ENCODE measurements around the gene KIF26B. TPM values are rescaled to one million over a fixed set of nuclear protein-coding genes. Genes with fewer than 3 reads are reported as not detected.
"Not testable (repeated sequence)": the region's sequence is repeated elsewhere in the genome, so short reads cannot be mapped to it uniquely, and the experiment has no call there.

KIF26B gene
- total RNA-seq, 1 donor from 2014 or later: 0.45 TPM

DNA sequence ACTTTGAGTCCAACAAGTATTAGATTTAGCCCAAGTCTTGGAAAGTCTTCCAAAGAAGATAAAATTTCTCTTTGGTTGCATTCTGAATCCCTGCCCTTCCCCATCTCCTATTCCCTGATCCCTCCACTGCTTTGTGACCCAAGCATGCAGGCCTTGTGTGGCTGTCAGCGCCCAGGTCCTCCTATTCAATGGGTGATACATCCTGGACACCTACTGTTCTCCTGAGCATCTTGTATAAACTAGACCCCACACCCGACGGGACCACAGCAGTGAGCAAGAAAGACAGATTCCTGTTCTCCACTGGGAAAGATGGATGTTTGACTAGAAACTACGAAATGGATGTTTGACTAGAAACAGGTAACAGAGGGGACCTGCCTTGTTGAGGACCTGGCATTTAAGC, 136.6 kb downstream of the KIF26B start:
- intact Hi-C loops (cut with DNase I): no loop called here
- ATAC-seq: no peak
- DNase-seq (ENCODE audit: low spot score): no peak

DNA sequence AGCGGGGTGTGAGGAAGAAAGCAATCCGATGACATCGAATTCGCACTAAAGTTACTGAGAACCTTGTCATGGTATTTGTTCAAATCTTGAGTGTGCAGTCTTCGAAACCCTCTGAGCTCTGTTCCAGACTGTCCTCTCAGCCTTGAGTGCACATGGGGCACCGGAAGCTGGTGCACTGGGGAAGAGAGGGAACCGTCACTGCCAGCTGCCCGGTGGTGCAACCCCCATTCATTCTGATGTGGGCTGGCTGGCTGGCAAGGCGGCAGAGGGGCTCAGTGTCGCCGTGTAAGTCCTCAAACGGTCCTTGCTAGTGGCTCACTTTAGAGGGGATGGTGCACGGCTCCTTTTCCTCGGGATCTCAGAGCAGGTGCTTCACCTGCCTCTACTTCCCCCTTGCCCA, 137.4 kb downstream of the KIF26B start:
- ATAC-seq (no peak), DNase-seq (ENCODE audit: low spot score) (no peak)
- intact Hi-C loops (cut with DNase I): no loop called here

DNA sequence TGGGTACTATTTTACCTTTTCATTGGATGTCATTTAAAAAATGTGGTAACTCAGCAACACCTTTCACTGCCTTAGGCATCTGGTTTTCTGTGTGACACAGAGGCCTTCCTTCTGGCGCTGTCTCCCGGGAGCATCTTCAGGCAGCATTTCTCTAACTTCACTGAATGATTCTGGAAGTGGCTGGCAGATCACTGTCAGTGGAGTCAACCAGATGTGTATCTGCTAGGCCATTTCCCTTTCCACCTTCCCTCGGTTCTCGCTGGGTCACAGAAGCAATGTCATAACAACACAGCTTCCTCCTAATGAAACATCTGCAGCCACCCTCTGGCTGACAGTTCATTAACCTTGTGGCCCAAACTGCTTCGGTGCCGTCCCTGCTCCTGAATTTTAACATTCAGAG, 137.8 kb downstream of the KIF26B start:
- intact Hi-C loops (cut with DNase I): no loop called here
- DNase-seq (ENCODE audit: low spot score) (no peak), ATAC-seq (no peak)

DNA sequence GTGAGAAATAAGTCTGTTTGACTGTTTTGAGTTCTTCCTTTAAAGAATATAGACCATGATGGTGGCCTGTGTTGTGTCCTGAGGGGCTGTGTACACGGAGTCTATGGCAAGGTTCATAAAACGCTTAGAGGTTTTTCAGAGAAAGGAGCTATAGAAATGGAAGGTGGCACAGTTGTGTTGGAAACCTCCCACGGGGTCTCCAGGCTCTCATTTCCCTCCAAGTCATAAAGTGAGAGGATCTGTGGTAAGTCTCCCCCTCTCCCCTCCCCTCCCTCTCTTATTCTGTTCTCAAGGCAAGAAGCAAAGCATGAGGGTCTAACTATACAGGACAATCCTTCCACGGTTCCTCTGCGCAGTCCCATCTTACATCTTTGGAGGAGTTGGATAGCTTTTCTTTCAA, 139.2 kb downstream of the KIF26B start:
- intact Hi-C loops (cut with DNase I): no loop called here
- DNase-seq (ENCODE audit: low spot score) (no peak), ATAC-seq (no peak)

DNA sequence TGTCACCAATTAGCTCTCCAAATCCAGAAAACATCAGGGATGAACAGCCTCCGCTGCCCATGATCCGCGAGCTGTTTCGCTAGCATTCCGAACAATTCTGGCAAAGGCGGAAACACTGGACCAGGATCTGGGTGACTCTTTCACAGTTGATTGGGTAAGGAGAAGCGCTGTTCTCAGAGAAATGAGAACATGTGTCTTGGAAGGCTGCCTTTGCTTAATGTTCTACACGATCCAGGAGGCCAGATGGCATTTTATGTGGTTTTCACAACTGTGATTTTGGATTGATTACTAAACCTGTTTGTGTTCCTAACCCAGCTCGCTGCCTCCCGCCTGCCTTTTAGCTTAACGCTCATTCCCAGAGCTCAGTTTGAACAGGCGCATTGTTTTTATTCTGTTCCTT, 144.0 kb downstream of the KIF26B start:
- intact Hi-C loops (cut with DNase I): loop anchor here (2.0 kb wide), 1 partner anchor 64 kb away; no protein-coding TSS in a partner anchor
- no peak for DNase-seq (ENCODE audit: low spot score)
- ATAC-seq: peak; percentile 73

DNA sequence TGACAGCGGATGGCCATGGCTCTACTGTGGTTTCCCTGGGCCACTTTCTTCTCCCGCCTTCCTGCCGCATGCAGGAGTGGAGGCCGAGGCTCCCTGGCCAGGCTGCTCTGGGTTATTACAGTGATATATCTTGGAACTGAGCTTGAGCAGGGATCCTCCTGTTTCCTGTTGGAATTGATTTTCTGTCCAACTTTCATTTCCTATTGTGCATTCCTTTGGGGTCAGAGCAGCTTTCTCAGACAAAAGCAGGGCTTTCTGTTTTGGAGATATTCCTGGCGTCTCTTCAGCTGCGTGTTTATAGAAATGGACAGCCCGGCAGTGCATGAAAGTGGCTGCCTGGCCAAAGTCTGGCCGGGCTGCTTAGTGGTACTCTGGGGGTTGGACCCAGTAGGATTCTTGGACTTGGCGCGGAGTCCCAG, 146.4 kb downstream of the KIF26B start:
- intact Hi-C loops (cut with DNase I): no loop called here
- ATAC-seq: peak; percentile 83
- no peak for DNase-seq (ENCODE audit: low spot score)

DNA sequence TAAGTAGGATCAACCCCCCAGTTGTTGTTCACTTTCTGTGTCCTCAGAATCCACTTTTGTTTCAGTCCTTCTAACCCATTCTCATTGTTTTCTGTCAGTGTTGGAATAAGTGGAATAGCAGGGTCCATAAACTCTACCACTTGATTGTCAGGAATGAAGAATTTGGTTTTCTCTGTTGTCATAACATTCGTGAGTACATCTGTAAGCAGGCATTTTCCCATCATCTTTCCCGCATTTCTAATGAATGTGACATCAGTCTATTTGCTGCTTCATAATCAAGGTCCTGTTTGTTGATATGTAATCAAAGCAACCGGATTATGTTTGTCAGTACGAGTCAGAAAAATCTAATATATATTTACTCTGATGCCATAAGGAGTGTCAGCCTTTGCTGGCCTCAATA, 147.1 kb downstream of the KIF26B start:
- intact Hi-C loops (cut with DNase I): no loop called here
- DNase-seq (ENCODE audit: low spot score): no peak
- no peak for ATAC-seq

DNA sequence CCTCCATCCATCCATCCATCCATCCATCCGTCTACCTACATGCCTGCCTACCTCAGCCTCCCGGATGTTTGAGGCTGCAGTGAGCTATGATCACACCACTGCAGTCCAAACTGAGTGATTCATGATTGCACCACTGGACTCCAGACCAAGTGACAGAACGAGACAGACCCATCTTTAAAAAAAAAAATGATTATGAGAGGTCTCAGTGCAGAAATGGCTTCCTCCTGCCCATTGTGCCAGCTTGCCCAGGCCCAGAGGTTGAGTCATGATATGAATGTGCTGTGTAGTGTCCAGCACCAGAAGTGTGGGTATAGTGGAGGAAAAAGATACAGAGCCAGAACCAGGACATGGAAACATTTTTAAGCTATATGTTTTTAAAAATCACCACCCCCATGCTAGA, 149.9 kb downstream of the KIF26B start:
- ATAC-seq (no peak), DNase-seq (ENCODE audit: low spot score) (no peak)
- intact Hi-C loops (cut with DNase I): no loop called here

DNA sequence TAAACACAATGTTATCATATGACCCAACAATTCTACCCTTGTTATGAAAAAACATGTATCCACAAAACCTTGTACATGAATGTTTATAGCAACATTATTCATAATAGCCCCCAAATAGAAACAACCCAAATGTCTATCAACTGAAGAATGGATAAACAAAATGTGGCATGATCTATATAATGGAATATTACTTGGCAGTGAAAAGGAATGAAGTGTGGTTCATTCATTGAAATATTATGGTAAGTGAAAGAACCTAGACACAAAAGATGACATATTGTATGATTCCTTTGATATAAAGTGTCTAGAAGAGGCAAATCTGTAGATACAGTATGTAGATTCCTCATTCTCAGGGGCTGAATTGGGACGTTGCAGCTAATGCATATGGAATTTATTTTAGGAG, 151.2 kb downstream of the KIF26B start:
- intact Hi-C loops (cut with DNase I): no loop called here
- DNase-seq (ENCODE audit: low spot score): no peak
- ATAC-seq: no peak

DNA sequence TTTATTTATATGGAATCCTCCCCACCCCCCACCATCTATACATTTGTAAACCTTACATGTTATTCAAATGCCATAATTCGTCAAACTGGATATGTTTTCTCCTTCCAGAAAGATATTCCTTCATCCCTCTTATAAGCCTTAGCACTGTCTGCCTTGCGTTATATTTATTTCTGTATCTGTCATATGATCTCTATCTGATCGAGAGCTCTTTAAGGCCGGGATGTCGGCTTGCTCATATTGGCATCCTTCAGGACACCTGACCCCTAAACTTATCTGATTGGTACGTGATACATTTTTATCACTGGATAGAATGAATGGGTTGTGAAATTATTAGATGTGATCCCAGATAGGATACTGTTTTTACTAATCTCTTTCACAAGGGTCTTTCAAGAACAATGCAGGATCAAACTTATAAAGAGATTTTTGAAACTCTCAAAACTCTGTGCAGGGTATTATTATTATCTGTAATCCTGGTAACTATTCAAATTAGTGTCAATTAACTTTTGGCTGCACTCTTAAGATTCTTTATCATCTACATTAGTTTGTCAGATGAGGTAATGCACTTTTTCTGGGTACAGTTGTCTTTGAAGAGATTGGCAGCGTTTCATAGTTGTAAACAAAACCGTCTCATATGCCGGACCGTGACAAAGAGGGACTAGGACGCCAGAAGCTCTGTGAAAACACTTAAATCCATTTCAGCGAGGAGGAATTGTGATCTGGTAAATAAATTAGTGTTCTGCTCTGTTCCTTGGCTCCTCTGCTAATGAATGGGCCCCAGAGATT, 152.0 kb downstream of the KIF26B start:
- ATAC-seq (no peak), DNase-seq (ENCODE audit: low spot score) (no peak)
- intact Hi-C loops (cut with DNase I): no loop called here

DNA sequence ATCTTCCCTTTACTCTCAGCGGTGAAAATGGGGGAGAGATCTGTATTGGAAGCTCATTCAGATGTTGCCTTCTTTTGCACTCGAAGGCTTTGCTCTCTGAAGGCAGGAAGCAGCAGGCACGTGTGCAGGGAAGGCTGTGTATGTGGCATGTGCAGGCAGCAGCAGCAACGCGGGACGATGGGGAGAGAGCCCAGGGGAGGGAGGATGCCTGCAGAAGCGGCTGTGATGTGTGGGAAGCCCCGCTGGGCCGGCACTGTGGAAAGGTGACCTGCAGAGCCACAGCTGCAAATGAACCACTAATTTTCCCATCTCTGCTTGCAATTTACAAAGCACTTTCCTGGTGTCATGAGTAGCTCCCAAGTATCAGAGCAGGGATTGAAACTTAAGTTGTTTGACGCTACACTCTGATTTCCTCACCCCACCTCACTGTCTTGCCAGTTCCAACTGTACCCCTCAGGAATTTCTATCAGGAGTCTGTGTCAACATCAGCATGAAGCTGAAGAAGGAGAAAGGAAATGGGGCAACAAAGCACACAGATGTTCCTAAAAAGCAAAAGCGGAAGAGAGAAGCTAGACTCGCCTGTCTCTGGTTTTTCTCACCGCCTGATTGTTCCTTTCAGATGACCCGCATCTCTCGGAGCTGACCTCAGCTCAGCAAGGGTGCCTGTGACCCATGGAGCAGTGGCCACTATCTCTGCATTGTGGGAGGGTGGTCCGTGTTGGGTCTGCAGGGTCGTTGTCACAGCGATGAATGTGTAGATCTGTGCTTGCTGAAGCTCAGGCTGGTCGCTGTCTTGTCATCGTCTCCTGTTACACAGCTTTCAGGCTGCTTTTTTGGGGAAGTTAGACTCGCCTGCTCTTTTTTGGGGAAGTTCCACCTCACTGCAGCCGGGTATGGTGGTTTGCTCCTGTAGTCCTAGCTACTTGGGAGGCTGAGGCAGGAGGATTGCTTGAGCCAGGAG, 156.1 kb downstream of the KIF26B start:
- intact Hi-C loops (cut with DNase I): no loop called here
- DNase-seq (ENCODE audit: low spot score) (no peak), ATAC-seq (peak; percentile 58)

DNA sequence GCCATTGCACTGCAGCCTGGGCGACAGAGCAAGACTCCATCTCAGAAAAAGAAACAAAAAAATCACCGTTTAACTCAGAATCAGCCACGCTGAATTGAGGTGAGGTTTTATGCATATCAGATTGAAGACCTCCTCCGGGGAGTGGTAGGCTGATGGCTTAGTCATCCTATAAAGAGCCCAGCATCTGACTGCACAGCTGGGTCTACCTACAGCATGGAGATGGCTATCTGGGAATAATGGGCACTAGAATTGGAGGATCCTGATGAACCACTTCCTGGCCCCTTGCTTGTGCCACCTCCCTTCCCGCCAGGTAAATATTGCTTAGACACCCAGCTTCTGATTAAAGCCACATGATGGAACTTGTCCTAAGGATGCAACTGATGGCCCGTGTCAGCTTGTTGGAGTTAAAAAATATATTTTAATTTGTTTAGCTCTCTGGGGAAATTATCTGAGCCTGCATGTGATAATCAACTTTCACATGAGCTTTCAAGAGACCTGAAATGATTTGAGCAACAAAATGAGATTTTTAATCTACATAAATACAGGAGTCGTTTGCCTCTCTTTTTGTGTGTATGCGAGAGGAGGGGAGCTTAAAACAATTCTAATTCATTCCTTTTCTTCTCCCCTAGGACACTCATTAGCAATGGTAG, 157.2 kb downstream of the KIF26B start:
- DNase-seq (ENCODE audit: low spot score) (no peak), ATAC-seq (no peak)
- intact Hi-C loops (cut with DNase I): no loop called here

DNA sequence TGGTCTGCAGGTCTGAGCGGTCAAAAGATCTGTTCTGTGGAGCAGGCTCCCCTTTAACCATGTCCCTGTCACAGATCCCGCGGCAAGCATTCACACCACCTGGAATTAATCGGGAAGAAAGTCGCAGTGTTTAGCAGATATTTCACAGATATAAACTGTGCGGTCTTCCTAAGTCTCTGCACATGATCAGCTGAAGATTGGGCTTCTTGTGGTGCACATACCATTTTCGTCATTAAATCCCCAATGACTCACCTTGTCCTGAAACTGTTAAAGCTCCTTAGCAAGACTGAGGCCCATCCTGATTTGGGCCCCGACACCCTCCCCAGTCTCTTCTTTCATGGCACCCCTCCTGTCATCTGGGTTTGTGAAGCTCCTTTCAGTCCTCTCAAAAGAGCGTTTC, 158.8 kb downstream of the KIF26B start:
- ATAC-seq (no peak), DNase-seq (ENCODE audit: low spot score) (no peak)
- intact Hi-C loops (cut with DNase I): no loop called here

DNA sequence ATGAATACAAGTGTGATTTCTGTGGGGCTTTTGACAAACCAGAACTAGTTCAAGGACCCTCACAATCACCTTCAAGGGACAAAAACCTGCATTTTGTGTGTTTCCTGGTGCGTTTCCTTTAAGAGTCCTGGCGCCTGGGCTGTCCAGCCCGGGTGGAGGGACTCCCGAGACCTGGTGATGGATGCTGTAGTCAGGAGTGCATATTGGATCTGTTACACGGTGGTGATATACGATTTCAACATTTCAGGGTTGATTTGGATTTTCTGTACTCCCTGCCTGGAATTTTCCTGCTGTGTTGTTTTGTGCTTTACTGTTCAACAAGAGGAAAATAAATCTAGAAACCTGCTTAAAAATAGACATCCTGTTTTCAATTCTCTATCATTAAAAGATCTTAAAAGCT, 162.0 kb downstream of the KIF26B start:
- no peak for DNase-seq (ENCODE audit: low spot score)
- intact Hi-C loops (cut with DNase I): no loop called here
- ATAC-seq: no peak

DNA sequence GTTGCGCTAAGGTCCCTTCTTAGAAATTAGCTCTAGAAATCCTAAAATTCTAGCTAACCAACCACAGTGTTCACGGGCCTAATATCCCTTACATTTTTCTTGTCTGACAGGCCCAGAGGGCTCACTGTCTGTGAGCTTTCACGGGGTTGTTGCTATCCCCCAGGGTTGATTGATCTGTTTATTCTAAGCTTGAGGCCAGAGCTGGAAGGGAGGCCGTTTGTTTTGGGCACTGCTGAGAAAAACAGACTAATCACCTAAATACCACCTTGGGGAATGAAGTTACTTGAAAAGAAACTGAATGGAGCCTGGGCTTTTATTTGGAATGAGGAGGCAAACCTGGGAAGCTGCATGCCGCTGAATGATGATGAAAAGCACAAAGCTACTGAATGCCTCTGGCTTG, 162.4 kb downstream of the KIF26B start:
- intact Hi-C loops (cut with DNase I): no loop called here
- DNase-seq (ENCODE audit: low spot score) (no peak), ATAC-seq (no peak)

DNA sequence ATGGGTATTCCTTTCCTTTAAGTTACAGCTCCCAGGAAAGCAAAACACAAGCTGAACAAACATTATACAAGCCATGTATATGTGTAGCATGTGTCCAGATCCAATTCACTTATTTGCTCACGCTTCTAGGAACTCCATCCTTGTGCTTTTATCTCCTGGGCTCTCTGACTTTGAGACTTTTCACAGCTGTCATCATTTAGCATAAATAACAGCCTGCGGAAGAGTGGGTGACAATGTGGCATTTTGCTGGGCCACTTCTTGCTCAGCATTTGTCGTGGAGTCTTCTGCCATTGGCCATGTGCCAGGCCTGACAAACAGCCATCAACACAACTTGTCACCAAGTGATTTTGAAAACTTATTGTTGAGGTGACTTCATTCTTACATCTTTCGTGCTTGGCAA, 164.3 kb downstream of the KIF26B start:
- intact Hi-C loops (cut with DNase I): no loop called here
- ATAC-seq (no peak), DNase-seq (ENCODE audit: low spot score) (no peak)

DNA sequence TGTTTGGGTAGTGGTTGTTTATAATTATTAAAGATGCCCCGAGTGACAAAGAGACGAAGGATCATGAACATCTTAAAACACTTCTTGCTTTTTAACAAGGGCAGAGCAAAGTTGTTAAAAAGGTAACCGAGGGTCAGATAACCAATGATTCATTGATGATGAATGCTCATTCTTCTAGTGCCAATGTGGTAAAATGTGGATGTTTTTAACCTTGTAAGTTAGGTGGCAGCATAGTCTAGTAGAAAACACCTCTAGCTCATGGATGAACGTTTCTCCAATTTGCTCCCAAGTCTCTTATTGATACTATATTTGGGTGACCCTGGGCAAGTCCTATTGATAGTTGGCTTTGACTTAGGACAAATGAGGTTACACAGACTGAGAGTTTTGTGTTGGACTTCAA, 167.9 kb downstream of the KIF26B start:
- intact Hi-C loops (cut with DNase I): no loop called here
- no peak for ATAC-seq
- DNase-seq (ENCODE audit: low spot score): no peak

DNA sequence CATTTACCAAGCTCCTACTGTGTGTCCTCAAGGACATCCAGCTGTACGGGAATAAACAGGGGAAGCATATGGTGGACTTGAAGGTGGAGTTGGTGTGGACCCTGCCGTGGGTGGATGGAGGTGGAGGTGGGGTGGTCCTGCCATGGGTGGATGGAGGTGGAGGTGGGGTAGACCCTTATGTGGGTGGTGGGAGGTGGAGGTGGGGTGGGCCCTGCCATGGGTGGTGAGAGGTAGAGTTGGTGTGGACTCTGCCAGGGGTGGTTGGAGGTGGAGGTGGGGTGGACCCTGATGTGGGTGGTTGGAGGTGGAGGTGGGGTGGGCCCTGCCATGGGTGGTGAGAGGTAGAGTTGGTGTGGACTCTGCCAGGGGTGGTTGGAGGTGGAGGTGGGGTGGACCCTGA, 169.0 kb downstream of the KIF26B start:
- ATAC-seq: not testable (repeated sequence)

DNA sequence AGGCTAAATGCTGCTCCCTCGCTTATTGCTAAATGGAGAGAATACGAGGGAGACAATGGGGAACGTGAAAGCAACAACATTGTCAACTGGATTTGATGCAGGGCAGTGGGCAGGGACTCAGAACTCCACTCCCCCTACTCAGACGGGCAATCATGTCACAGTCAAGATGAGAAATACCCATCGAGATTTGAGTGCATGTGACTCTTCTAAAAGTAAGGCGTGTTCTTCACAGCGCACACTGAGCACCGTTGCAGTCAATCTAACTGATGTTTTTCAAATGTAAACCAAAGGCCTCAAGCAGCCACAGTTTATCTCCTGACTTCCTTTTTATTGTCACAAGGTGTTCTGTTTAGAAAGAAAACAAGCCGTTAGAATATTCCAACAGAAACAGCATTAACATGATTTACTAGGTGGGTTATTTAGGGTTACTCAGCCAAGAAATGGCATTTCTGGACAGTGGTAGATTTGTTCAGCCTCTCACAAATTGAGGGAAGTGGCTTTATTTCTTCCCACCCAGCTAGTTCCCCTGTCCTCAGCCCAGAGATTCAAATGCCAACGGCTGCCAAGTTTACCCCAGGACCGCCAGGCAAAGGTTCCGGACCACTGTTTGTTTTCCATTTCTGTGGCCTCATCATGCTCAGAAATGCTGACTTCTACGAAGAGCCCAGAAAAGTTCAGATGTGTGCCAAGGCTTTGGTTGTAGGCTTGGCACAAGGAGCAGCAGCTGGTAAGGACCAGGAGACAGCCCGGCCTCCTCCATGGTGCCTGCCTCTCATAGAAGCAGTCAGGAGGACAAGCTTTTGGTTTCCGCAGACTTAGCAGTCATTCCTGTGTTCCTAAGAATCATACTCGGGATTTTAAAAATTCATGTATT, 171.4 kb downstream of the KIF26B start:
- intact Hi-C loops (cut with DNase I): no loop called here
- DNase-seq (ENCODE audit: low spot score) (no peak), ATAC-seq (no peak)

More for the DNA sequence above, 169.0 kb downstream of the KIF26B start:
- intact Hi-C loops (cut with DNase I); DNase-seq (ENCODE audit: low spot score): not testable (repeated sequence)
